Progenitor cell of endocrine pancreas (in vitro differentiated cells): ENCODE data around the gene CFAP300. TPM values are rescaled to one million over a fixed set of nuclear protein-coding genes. Genes with fewer than 3 reads are reported as not detected.

Source experiments
- DNase-seq: peaks from one replicate; pipeline ENCODE4 v3.0.0; 2021; ENCODE audit warnings: low spot score; ENCODE audit not compliant: unreplicated experiment
- H3K27ac Mint-ChIP-seq: 2 replicates; pipeline ENCODE4 v1.8.0; 2021; ENCODE audit warnings: mild to moderate bottlenecking, moderate library complexity, mixed read lengths
- H3K27me3 Mint-ChIP-seq: 2 replicates; pipeline ENCODE4 v1.8.0; 2021; ENCODE audit warnings: mixed read lengths
- H3K36me3 Mint-ChIP-seq: 2 replicates; pipeline ENCODE4 v1.8.0; 2022; ENCODE audit warnings: mixed read lengths; ENCODE audit not compliant: insufficient read depth
- H3K4me1 Mint-ChIP-seq: 2 replicates; pipeline ENCODE4 v1.8.0; 2021; ENCODE audit warnings: low read depth, mixed read lengths
- H3K4me3 Mint-ChIP-seq: 2 replicates; pipeline ENCODE4 v1.8.0; 2021; ENCODE audit warnings: low read depth, mild to moderate bottlenecking, moderate library complexity, mixed read lengths
- H3K9me3 Mint-ChIP-seq: 2 replicates; pipeline ENCODE4 v1.8.0; 2021; ENCODE audit warnings: low read depth, mixed read lengths
- long read RNA-seq: library from polyadenylated mRNA; unstranded; transcript quantifications from one replicate; pipeline ENCODE4 v2.0.0, GENCODE V29; 2020
- total RNA-seq: library from RNA; stranded (reverse); gene quantifications from 2 replicates; pipeline ENCODE4 v1.2.1, GENCODE V29; 2021
- TF ChIP-seq, protein P1 (sequence below): fragments of 200-600 bp; sonication (generic); IDR thresholded peaks from one replicate; pipeline ENCODE4 v1.5.0; 2021; ENCODE audit warnings: antibody characterized with exemption, mild to moderate bottlenecking; ENCODE audit not compliant: unreplicated experiment

CFAP300 gene
- 1.2 and 1.5 TPM in 2 replicates for total RNA-seq
- long read RNA-seq, partial matches to known transcripts: 0 of 1 reads
- long read RNA-seq, other reads (novel, unspliced or antisense): 1 of 1 reads

DNA sequence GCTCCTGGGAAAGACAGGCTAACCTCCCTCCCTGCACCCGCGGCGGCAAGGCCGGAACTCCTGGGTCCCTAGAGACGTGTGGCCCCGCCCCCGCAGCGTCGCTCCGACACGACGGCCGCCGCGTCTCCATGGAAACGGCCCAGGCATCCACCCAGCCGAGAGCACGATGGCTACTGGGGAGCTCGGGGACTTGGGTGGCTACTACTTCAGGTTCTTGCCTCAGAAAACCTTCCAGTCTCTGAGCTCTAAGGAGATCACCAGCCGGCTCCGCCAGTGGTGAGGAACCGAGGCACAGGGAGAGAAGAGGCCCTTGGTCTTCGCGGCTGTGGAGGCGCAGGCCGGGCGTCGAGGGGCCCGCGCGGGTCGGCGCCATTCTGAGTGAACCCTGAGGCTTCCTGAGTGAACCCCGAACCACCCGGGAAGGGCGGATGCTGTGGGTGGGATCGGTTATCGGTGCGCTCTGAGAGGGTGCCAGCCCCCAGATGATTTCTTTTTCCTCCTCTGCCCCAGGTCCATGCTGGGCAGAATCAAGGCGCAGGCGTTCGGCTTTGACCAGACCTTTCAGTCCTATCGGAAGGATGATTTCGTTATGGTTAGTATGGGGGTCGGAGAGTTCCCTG is at the start of gene CFAP300:
Gene CFAP300, plus strand, starts transcription at position 133 of the 620 bp plus-strand sequence. Its CDS starts 34 bp downstream, at position 167.
- Mint-ChIP-seq H3K4me1 (peaks cover 1% of the 10 kb centered on the region), H3K9me3 (no peaks in the 10 kb centered on the region), H3K27ac (peak within 1 kb of the TSS; percentile 74), H3K27me3 (peaks cover 10% of the 10 kb centered on the region), H3K4me3 (peak within 1 kb of the TSS; percentile 79), H3K36me3 (no peaks in the 10 kb centered on the region)
- peak; percentile 42 for DNase-seq
- TF ChIP-seq, protein P1, sequence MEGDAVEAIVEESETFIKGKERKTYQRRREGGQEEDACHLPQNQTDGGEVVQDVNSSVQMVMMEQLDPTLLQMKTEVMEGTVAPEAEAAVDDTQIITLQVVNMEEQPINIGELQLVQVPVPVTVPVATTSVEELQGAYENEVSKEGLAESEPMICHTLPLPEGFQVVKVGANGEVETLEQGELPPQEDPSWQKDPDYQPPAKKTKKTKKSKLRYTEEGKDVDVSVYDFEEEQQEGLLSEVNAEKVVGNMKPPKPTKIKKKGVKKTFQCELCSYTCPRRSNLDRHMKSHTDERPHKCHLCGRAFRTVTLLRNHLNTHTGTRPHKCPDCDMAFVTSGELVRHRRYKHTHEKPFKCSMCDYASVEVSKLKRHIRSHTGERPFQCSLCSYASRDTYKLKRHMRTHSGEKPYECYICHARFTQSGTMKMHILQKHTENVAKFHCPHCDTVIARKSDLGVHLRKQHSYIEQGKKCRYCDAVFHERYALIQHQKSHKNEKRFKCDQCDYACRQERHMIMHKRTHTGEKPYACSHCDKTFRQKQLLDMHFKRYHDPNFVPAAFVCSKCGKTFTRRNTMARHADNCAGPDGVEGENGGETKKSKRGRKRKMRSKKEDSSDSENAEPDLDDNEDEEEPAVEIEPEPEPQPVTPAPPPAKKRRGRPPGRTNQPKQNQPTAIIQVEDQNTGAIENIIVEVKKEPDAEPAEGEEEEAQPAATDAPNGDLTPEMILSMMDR: no peak

DNA sequence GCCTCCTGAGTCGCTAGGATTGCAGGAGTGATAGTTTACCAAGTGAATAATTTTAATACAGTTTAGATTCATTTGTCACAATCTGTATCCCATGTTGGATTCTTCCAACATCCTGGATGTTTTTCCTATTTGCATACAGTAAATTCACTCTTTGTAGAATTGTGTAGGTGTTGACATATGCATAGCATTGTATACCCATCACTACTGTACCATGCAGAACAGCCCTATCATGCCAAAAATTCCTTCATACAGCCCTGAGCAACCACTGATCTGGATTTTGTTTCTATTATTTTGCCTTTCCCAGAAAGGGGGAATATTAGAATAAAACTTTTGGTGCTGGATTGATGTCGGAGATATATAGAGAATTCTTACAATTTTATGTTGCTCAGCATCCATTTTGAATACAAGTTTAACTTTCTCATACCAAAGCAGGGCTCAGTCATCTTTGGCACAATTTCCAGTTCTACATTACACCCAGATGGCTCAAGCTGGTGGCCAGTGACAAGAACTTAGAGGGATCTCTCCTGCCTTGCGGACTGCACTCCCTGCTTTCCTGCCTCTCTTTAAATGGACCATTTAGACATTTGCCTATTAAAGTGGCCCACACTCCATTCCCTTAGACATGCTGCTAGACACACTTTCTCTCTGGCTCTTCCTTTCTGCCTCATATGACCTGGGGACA is 45.4 kb upstream of the CFAP300 start:
- H3K27ac Mint-ChIP-seq: no peak overlapping the region
- H3K27me3 Mint-ChIP-seq: no peaks in the 10 kb centered on the region
- no peak overlapping the region for H3K4me3 Mint-ChIP-seq
- DNase-seq: no peak
- no peaks in the 10 kb centered on the region for H3K4me1 Mint-ChIP-seq
- H3K9me3 Mint-ChIP-seq: no peaks in the 10 kb centered on the region
- TF ChIP-seq, protein P1: no peak
- H3K36me3 Mint-ChIP-seq: no peaks in the 10 kb centered on the region

DNA sequence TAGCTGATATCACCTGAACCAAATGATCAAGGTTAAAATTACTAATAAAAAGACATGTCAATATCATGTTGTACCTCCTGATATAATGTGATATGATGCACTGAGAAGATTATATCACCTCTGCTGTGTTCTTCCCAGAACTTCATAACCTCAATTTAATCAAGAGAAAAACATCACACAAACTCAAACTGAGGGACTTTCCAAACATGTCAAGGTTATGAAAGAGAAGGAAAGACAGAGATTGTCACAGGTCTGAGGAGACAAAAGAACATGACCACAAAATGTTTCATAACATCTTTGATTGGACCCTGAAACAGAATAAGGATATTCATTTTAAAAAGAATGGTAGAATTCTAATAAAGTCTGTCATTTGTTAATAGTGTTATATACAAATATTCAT is 43.0 kb upstream of the CFAP300 start:
- DNase-seq: no peak
- H3K27ac Mint-ChIP-seq: no peak overlapping the region
- H3K36me3 Mint-ChIP-seq: no peaks in the 10 kb centered on the region
- TF ChIP-seq, protein P1: no peak
- no peaks in the 10 kb centered on the region for H3K27me3 Mint-ChIP-seq
- H3K4me1 Mint-ChIP-seq: peaks cover 4% of the 10 kb centered on the region
- H3K4me3 Mint-ChIP-seq: no peak overlapping the region
- H3K9me3 Mint-ChIP-seq: no peaks in the 10 kb centered on the region

DNA sequence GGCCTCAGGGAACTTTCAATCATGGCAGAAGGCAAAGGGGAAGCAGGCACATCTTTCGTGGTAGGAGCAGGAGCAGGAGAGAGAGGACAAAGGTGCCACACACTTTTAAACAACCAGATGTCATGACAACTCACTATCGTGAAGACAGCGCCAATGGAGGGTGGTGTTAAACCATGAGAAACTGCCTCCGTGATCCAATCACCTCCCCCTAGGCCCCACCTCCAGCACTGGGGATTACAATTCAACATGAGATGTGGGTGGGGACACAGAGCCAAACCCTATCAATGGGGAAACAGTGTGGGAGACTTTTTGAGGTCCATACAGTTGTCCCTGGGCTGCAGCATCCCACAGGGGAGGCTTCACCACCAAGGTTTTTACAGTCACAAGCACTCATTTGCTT is 41.9 kb upstream of the CFAP300 start:
- H3K27me3 Mint-ChIP-seq: peaks cover 6% of the 10 kb centered on the region
- DNase-seq: no peak
- H3K36me3 Mint-ChIP-seq: no peaks in the 10 kb centered on the region
- TF ChIP-seq, protein P1: no peak
- no peaks in the 10 kb centered on the region for H3K9me3 Mint-ChIP-seq
- peaks cover 7% of the 10 kb centered on the region for H3K4me1 Mint-ChIP-seq
- no peak overlapping the region for H3K27ac Mint-ChIP-seq
- H3K4me3 Mint-ChIP-seq: no peak overlapping the region

DNA sequence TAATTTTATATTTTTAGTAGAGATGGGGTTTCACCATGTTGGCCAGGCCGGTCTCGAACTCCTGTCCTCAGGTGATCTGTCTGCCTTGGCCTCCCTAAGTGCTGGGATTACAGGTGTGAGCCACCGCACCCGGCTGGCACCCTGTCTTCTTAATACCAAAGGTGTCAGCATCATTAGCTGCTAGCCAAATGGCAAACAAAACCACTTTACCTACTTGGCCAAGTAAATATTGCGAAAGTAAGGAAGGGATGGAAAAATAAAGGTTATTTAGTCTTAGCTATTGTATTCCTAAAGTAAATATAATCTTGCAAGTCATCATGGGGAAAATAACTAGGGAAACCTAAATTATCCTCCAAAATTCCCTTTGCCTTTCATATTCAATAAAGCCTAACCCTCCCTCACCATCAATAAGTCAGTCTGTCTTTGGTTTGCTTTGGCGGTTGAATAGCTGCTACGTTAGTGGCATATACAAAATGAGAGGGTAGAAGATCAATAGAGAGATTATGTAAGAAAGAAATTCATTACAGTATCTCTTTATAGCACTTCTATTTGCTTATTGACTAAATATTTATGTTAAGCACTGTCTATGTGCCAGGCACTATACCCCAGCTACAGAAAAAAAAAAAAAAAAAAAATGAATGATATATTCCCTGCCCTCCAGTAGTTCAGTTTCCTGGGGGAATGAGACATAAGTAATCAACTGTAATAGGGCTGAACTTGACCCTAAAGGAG is 40.2 kb upstream of the CFAP300 start:
- H3K9me3 Mint-ChIP-seq: no peaks in the 10 kb centered on the region
- no peak overlapping the region for H3K27ac Mint-ChIP-seq
- TF ChIP-seq, protein P1: no peak
- H3K4me1 Mint-ChIP-seq: peaks cover 12% of the 10 kb centered on the region
- no peaks in the 10 kb centered on the region for H3K36me3 Mint-ChIP-seq
- H3K4me3 Mint-ChIP-seq: no peak overlapping the region
- no peak for DNase-seq
- peaks cover 6% of the 10 kb centered on the region for H3K27me3 Mint-ChIP-seq
